Measurements from ENCODE around the gene CRYBG2.
"Not testable (repeated sequence)": the region's sequence is repeated elsewhere in the genome, so short reads cannot be mapped to it uniquely, and the experiment has no call there.

CRYBG2 gene

GRCh38 chr1:26353976-26354820 lies at the start of gene CRYBG2:
TSS of gene CRYBG2 (minus strand) at chr1:26354130. CDS start at chr1:26346657, 7,473 bp downstream.
- H3K9ac ChIP-seq (ENCODE audit: low read length): no peak within 1 kb of the TSS
- H3K27me3 ChIP-seq (ENCODE audit: control insufficient read depth, insufficient read depth, low read length): peaks cover 4% of the 10 kb centered on the region
- peaks cover 22% of the 10 kb centered on the region for H3K4me1 ChIP-seq (ENCODE audit: control insufficient read depth, low read depth, low read length)
- H3K4me3 ChIP-seq (ENCODE audit: low read length): no peak within 1 kb of the TSS
- no peaks in the 10 kb centered on the region for H3K9me3 ChIP-seq (ENCODE audit: control insufficient read depth, low read depth, low read length)
- H3K27ac ChIP-seq (ENCODE audit: low read length): no peak within 1 kb of the TSS
- H3K36me3 ChIP-seq (ENCODE audit: control insufficient read depth, low read depth, low read length): no peaks in the 10 kb centered on the region

- Histone ChIP-seq H3K9ac (ENCODE audit: low read length) (no peak overlapping the region), H3K4me1 (ENCODE audit: control insufficient read depth, low read depth, low read length) (peaks cover under 1% of the 10 kb centered on the region), H3K27ac (ENCODE audit: low read length) (no peak overlapping the region), H3K36me3 (ENCODE audit: control insufficient read depth, low read depth, low read length) (no peaks in the 10 kb centered on the region), H3K27me3 (ENCODE audit: control insufficient read depth, insufficient read depth, low read length) (no peaks in the 10 kb centered on the region), H3K9me3 (ENCODE audit: control insufficient read depth, low read depth, low read length) (no peaks in the 10 kb centered on the region), H3K4me3 (ENCODE audit: low read length) (no peak overlapping the region)
Observed at GRCh38 chr1:26403656-26404055, 49.7 kb upstream of the CRYBG2 start.

- Histone ChIP-seq H3K27me3 (ENCODE audit: control insufficient read depth, insufficient read depth, low read length) (no peaks in the 10 kb centered on the region), H3K4me3 (ENCODE audit: low read length) (no peak overlapping the region)
Observed at GRCh38 chr1:26401891-26402290, 48.0 kb upstream of the CRYBG2 start.

GRCh38 chr1:26399034-26399433 lies 45.1 kb upstream of the CRYBG2 start:
- Histone ChIP-seq H3K27ac (ENCODE audit: low read length) (no peak overlapping the region), H3K9ac (ENCODE audit: low read length) (no peak overlapping the region), H3K4me1 (ENCODE audit: control insufficient read depth, low read depth, low read length) (no peaks in the 10 kb centered on the region), H3K27me3 (ENCODE audit: control insufficient read depth, insufficient read depth, low read length) (no peaks in the 10 kb centered on the region), H3K36me3 (ENCODE audit: control insufficient read depth, low read depth, low read length) (no peaks in the 10 kb centered on the region), H3K9me3 (ENCODE audit: control insufficient read depth, low read depth, low read length) (no peaks in the 10 kb centered on the region), H3K4me3 (ENCODE audit: low read length) (no peak overlapping the region)

More at GRCh38 chr1:26401891-26402290, 48.0 kb upstream of the CRYBG2 start:
- Histone ChIP-seq H3K9me3 (ENCODE audit: control insufficient read depth, low read depth, low read length) (no peaks in the 10 kb centered on the region), H3K4me1 (ENCODE audit: control insufficient read depth, low read depth, low read length) (no peaks in the 10 kb centered on the region), H3K27ac (ENCODE audit: low read length) (no peak overlapping the region), H3K36me3 (ENCODE audit: control insufficient read depth, low read depth, low read length) (no peaks in the 10 kb centered on the region), H3K9ac (ENCODE audit: low read length) (no peak overlapping the region)

- no peaks in the 10 kb centered on the region for H3K9me3 ChIP-seq (ENCODE audit: control insufficient read depth, low read depth, low read length)
- no peaks in the 10 kb centered on the region for H3K27me3 ChIP-seq (ENCODE audit: control insufficient read depth, insufficient read depth, low read length)
- H3K27ac ChIP-seq (ENCODE audit: low read length): no peak overlapping the region
- no peak overlapping the region for H3K4me3 ChIP-seq (ENCODE audit: low read length)
- H3K36me3 ChIP-seq (ENCODE audit: control insufficient read depth, low read depth, low read length): no peaks in the 10 kb centered on the region
- no peak overlapping the region for H3K9ac ChIP-seq (ENCODE audit: low read length)
- no peaks in the 10 kb centered on the region for H3K4me1 ChIP-seq (ENCODE audit: control insufficient read depth, low read depth, low read length)
Observed at GRCh38 chr1:26395754-26396153, 41.8 kb upstream of the CRYBG2 start.

- no peaks in the 10 kb centered on the region for H3K9me3 ChIP-seq (ENCODE audit: control insufficient read depth, low read depth, low read length)
- no peaks in the 10 kb centered on the region for H3K4me1 ChIP-seq (ENCODE audit: control insufficient read depth, low read depth, low read length)
- no peak overlapping the region for H3K4me3 ChIP-seq (ENCODE audit: low read length)
- H3K36me3 ChIP-seq (ENCODE audit: control insufficient read depth, low read depth, low read length): no peaks in the 10 kb centered on the region
- no peak overlapping the region for H3K9ac ChIP-seq (ENCODE audit: low read length)
- no peak overlapping the region for H3K27ac ChIP-seq (ENCODE audit: low read length)
- no peaks in the 10 kb centered on the region for H3K27me3 ChIP-seq (ENCODE audit: control insufficient read depth, insufficient read depth, low read length)
Observed at GRCh38 chr1:26391450-26391849, 37.5 kb upstream of the CRYBG2 start.

GRCh38 chr1:26389604-26390247 lies 35.8 kb upstream of the CRYBG2 start:
- H3K27ac ChIP-seq (ENCODE audit: low read length): no peak overlapping the region
- H3K27me3 ChIP-seq (ENCODE audit: control insufficient read depth, insufficient read depth, low read length): no peaks in the 10 kb centered on the region
- no peaks in the 10 kb centered on the region for H3K36me3 ChIP-seq (ENCODE audit: control insufficient read depth, low read depth, low read length)
- no peak overlapping the region for H3K9ac ChIP-seq (ENCODE audit: low read length)
- H3K4me1 ChIP-seq (ENCODE audit: control insufficient read depth, low read depth, low read length): no peaks in the 10 kb centered on the region
- H3K9me3 ChIP-seq (ENCODE audit: control insufficient read depth, low read depth, low read length): no peaks in the 10 kb centered on the region
- no peak overlapping the region for H3K4me3 ChIP-seq (ENCODE audit: low read length)

- Histone ChIP-seq H3K36me3 (ENCODE audit: control insufficient read depth, low read depth, low read length) (no peaks in the 10 kb centered on the region), H3K4me1 (ENCODE audit: control insufficient read depth, low read depth, low read length) (no peaks in the 10 kb centered on the region), H3K4me3 (ENCODE audit: low read length) (no peak overlapping the region), H3K9me3 (ENCODE audit: control insufficient read depth, low read depth, low read length) (no peaks in the 10 kb centered on the region), H3K27me3 (ENCODE audit: control insufficient read depth, insufficient read depth, low read length) (no peaks in the 10 kb centered on the region), H3K9ac (ENCODE audit: low read length) (no peak overlapping the region), H3K27ac (ENCODE audit: low read length) (no peak overlapping the region)
Observed at GRCh38 chr1:26388791-26389445, 35.0 kb upstream of the CRYBG2 start.

GRCh38 chr1:26387447-26387846 lies 33.5 kb upstream of the CRYBG2 start:
- H3K4me3 ChIP-seq (ENCODE audit: low read length): no peak overlapping the region
- no peak overlapping the region for H3K27ac ChIP-seq (ENCODE audit: low read length)
- no peaks in the 10 kb centered on the region for H3K9me3 ChIP-seq (ENCODE audit: control insufficient read depth, low read depth, low read length)
- H3K36me3 ChIP-seq (ENCODE audit: control insufficient read depth, low read depth, low read length): no peaks in the 10 kb centered on the region
- no peaks in the 10 kb centered on the region for H3K27me3 ChIP-seq (ENCODE audit: control insufficient read depth, insufficient read depth, low read length)
- H3K4me1 ChIP-seq (ENCODE audit: control insufficient read depth, low read depth, low read length): no peaks in the 10 kb centered on the region
- H3K9ac ChIP-seq (ENCODE audit: low read length): no peak overlapping the region

- H3K4me3 ChIP-seq (ENCODE audit: low read length); H3K4me1 ChIP-seq (ENCODE audit: control insufficient read depth, low read depth, low read length); H3K27ac ChIP-seq (ENCODE audit: low read length); H3K9me3 ChIP-seq (ENCODE audit: control insufficient read depth, low read depth, low read length); H3K36me3 ChIP-seq (ENCODE audit: control insufficient read depth, low read depth, low read length); H3K9ac ChIP-seq (ENCODE audit: low read length); H3K27me3 ChIP-seq (ENCODE audit: control insufficient read depth, insufficient read depth, low read length): not testable (repeated sequence)
Observed at GRCh38 chr1:26385063-26385462, 31.1 kb upstream of the CRYBG2 start.

GRCh38 chr1:26384076-26384475 lies 30.1 kb upstream of the CRYBG2 start:
- Histone ChIP-seq H3K27ac (ENCODE audit: low read length) (no peak overlapping the region), H3K4me1 (ENCODE audit: control insufficient read depth, low read depth, low read length) (no peaks in the 10 kb centered on the region), H3K27me3 (ENCODE audit: control insufficient read depth, insufficient read depth, low read length) (no peaks in the 10 kb centered on the region), H3K4me3 (ENCODE audit: low read length) (no peak overlapping the region), H3K9me3 (ENCODE audit: control insufficient read depth, low read depth, low read length) (no peaks in the 10 kb centered on the region), H3K9ac (ENCODE audit: low read length) (no peak overlapping the region), H3K36me3 (ENCODE audit: control insufficient read depth, low read depth, low read length) (no peaks in the 10 kb centered on the region)
